Transverse colon (tissue), 3 donors: Measurements from ENCODE around the gene HIP1.

ENCODE experiments used
- POLR2A ChIP-seq: fragments of 450-650 bp; IDR thresholded peaks from one replicate; pipeline ENCODE4 v1.6.1; 2016; ENCODE audit warnings: antibody characterized with exemption, mild to moderate bottlenecking, moderate library complexity
- POLR2AphosphoS5 ChIP-seq, 3 donors: sonication (generic); formaldehyde crosslinking; IDR thresholded peaks; one replicate each; pipeline ENCODE4 v1.6.1; 2016; ENCODE audit warnings: antibody characterized with exemption in 3 of 3

- TF ChIP-seq POLR2AphosphoS5 (IDR thresholded peaks at IDR 0.05), result no peak
- no peak for TF ChIP-seq POLR2A
Observed at GRCh38 chr7:75644589-75644988, 94.2 kb downstream of the HIP1 start.
